ENCODE data around the gene ARID3C. TPM values are rescaled to one million over a fixed set of nuclear protein-coding genes. Genes with fewer than 3 reads are reported as not detected.

The ARID3C gene
- polyA plus RNA-seq, 1 of the 3 experiments (the other 2 are of a cell fraction), result 0.08 TPM

DNA sequence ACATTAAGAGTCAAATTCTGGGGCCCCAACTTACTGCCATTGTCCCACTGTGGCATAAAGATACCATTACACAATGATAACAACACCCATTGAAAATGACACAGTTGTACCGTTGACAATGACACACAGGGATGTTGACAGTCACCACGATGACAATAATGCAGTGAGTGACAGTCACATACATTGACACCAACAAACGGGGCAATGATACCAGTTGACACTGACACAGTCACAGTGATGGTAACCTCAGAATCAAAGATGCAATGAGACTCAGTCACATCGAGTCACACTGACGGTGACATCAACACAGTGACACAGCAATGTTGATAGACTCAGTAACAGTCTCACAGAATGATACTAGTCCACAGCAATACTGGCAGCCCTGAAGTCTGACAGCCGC lies 56.2 kb downstream of the ARID3C start:
- H2AFZ ChIP-seq (ENCODE audit: low read depth), result no peak overlapping the region
- DNase-seq, result no peak
- H3K9ac ChIP-seq, result no peak overlapping the region
- H3K4me2 ChIP-seq, result no peak overlapping the region
- POLR2A ChIA-PET, result no interaction called here
- no peaks in the 10 kb centered on the region for H4K20me1 ChIP-seq (ENCODE audit: insufficient read depth)
- H3K27ac ChIP-seq (ENCODE audit: low read depth in 2 of 2, low read length in 1 of 2), result peak overlapping the region in 1 of 2 experiments; percentile 94; a peak in 2 of 4 replicates
- peaks cover 0 to 96% of the 10 kb centered on the region in 2 experiments; a peak in 2 of 4 replicates for H3K4me1 ChIP-seq (ENCODE audit: control insufficient read depth in 1 of 2, insufficient read depth in 2 of 2, low read depth in 1 of 2, low read length in 1 of 2)
- H3K79me2 ChIP-seq (ENCODE audit: insufficient read depth), result no peaks in the 10 kb centered on the region
- 74% methylated on average over 5 of the region's 6 CpGs for WGBS (ENCODE audit: low lambda C conversion rate)
- H3K9me3 ChIP-seq, result no peaks in the 10 kb centered on the region
- TF ChIP-seq POLR2AphosphoS5 (IDR thresholded peaks at IDR 0.05; ENCODE audit: low read depth, low read length), result no peak
- no peak for TF ChIP-seq SMC3 (IDR thresholded peaks at IDR 0.05; ENCODE audit: low read depth, low read length)
- no peak for TF ChIP-seq CHD2 (IDR thresholded peaks at IDR 0.05; ENCODE audit: low read length, partially characterized antibody)
- TF ChIP-seq ELF1 (IDR thresholded peaks at IDR 0.05), result no peak
- TF ChIP-seq NRF1 (IDR thresholded peaks at IDR 0.05; ENCODE audit: low read depth, low read length), result no peak
- no peak for TF ChIP-seq YY1 (IDR thresholded peaks at IDR 0.05; ENCODE audit: low read depth)
- TF ChIP-seq NFIC (IDR thresholded peaks at IDR 0.05; ENCODE audit: borderline replicate concordance), result no peak
- TF ChIP-seq FOXJ3 (CRISPR knock-in tag; IDR thresholded peaks at IDR 0.05), result no peak
- no peak for TF ChIP-seq RAD21 (IDR thresholded peaks at IDR 0.05; ENCODE audit: low read length)
- TF ChIP-seq, protein P1, sequence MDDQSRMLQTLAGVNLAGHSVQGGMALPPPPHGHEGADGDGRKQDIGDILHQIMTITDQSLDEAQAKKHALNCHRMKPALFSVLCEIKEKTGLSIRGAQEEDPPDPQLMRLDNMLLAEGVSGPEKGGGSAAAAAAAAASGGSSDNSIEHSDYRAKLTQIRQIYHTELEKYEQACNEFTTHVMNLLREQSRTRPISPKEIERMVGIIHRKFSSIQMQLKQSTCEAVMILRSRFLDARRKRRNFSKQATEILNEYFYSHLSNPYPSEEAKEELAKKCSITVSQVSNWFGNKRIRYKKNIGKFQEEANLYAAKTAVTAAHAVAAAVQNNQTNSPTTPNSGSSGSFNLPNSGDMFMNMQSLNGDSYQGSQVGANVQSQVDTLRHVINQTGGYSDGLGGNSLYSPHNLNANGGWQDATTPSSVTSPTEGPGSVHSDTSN (IDR thresholded peaks at IDR 0.05), result no peak
- TF ChIP-seq GATA2 (CRISPR knock-in tag; IDR thresholded peaks at IDR 0.05), result no peak
- TF ChIP-seq, protein P2, sequence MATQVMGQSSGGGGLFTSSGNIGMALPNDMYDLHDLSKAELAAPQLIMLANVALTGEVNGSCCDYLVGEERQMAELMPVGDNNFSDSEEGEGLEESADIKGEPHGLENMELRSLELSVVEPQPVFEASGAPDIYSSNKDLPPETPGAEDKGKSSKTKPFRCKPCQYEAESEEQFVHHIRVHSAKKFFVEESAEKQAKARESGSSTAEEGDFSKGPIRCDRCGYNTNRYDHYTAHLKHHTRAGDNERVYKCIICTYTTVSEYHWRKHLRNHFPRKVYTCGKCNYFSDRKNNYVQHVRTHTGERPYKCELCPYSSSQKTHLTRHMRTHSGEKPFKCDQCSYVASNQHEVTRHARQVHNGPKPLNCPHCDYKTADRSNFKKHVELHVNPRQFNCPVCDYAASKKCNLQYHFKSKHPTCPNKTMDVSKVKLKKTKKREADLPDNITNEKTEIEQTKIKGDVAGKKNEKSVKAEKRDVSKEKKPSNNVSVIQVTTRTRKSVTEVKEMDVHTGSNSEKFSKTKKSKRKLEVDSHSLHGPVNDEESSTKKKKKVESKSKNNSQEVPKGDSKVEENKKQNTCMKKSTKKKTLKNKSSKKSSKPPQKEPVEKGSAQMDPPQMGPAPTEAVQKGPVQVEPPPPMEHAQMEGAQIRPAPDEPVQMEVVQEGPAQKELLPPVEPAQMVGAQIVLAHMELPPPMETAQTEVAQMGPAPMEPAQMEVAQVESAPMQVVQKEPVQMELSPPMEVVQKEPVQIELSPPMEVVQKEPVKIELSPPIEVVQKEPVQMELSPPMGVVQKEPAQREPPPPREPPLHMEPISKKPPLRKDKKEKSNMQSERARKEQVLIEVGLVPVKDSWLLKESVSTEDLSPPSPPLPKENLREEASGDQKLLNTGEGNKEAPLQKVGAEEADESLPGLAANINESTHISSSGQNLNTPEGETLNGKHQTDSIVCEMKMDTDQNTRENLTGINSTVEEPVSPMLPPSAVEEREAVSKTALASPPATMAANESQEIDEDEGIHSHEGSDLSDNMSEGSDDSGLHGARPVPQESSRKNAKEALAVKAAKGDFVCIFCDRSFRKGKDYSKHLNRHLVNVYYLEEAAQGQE (IDR thresholded peaks at IDR 0.05; ENCODE audit: low read depth, low read length), result no peak
- TF ChIP-seq, protein P3, sequence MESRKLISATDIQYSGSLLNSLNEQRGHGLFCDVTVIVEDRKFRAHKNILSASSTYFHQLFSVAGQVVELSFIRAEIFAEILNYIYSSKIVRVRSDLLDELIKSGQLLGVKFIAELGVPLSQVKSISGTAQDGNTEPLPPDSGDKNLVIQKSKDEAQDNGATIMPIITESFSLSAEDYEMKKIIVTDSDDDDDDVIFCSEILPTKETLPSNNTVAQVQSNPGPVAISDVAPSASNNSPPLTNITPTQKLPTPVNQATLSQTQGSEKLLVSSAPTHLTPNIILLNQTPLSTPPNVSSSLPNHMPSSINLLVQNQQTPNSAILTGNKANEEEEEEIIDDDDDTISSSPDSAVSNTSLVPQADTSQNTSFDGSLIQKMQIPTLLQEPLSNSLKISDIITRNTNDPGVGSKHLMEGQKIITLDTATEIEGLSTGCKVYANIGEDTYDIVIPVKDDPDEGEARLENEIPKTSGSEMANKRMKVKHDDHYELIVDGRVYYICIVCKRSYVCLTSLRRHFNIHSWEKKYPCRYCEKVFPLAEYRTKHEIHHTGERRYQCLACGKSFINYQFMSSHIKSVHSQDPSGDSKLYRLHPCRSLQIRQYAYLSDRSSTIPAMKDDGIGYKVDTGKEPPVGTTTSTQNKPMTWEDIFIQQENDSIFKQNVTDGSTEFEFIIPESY (IDR thresholded peaks at IDR 0.05; ENCODE audit: borderline replicate concordance, low read depth), result no peak
- H3F3A ChIP-seq (replicated peaks; ENCODE audit: insufficient read depth), result no peaks in the 10 kb centered on the region
- no peaks in the 10 kb centered on the region for H3K27me3 ChIP-seq (ENCODE audit: insufficient read depth)
- no peak overlapping the region for H3K4me3 ChIP-seq (ENCODE audit: low read depth in 2 of 2, low read length in 1 of 2)
- H3K9me2 ChIP-seq, result no peaks in the 10 kb centered on the region
- CTCF ChIA-PET, result no interaction called here
- H3K36me3 ChIP-seq (replicated peaks in 1 of 2; ENCODE audit: control insufficient read depth in 1 of 2, insufficient read depth in 2 of 2, low read length in 1 of 2), result no peaks in the 10 kb centered on the region
